Measurements from ENCODE around the gene UBE2L3. TPM values are rescaled to one million over a fixed set of nuclear protein-coding genes. Genes with fewer than 3 reads are reported as not detected.

The UBE2L3 gene
- total and polyA plus RNA-seq, 2 of the 13 experiments (the other 11 are each of a cell fraction or from before 2014, with no cell fraction given), result 30.2 to 58.1 TPM

DNA sequence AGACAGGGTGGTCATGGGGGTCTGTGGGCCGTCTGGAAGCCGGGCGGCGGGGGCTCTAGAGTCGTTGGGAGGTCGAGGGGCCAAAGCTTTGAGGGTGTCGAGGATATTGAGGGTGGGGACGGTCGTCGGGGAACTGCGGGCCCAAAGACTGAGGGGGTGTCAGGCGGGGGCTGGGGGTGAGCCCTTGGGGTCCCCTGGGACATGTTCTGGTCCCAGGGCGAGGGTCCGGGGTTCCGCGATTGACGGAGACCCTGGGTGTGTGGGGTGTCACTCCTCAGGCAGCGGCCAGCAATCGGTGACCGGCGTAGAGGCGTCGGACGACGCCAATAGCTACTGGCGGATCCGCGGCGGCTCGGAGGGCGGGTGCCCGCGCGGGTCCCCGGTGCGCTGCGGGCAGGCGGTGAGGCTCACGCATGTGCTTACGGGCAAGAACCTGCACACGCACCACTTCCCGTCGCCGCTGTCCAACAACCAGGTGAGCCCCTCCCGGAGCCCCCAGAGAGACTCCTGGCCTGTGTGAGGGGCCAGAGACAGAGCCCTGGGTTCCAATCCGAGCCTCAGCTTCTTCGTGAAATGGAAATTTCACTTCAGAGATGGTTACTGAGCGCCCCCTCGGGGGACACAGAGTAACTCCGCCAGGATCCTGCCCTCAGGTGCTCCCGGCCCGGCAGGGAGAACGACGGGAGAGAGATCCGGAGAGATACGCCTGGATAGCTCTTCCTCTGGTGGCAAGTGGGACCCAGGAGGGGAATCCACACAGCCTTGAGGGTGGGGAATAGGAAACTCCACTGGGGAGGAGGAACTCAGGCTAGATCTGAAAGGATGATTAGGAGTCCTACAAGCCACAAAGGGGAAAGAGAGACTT lies 75.3 kb downstream of the UBE2L3 start:
- intact Hi-C loops (cut with micrococcal nuclease; ENCODE audit: unreplicated experiment), result loop anchor here (2.0 to 5.0 kb wide), 2 partner anchors 18 to 51 kb away; no protein-coding TSS in a partner anchor
- DNase-seq (ENCODE audit: low spot score), result peak; percentile 62
- FAIRE-seq, result peak; percentile 86
- in situ Hi-C loops (cut with HindIII; ENCODE audit: extremely low pct_ligation_motif_present, low pct_unique_long_range_greater_than_20kb), result no loop called here
- Histone ChIP-seq H3K36me3 (replicated peaks in 1 of 2; ENCODE audit: control insufficient read depth in 1 of 2, insufficient read depth in 2 of 2, low read length in 2 of 2) (peaks cover 0 to 13% of the 10 kb centered on the region in 2 experiments; a peak in 2 of 5 replicates), H3K4me1 (ENCODE audit: insufficient read depth, low read length) (peaks cover 56% of the 10 kb centered on the region), H3K4me2 (ENCODE audit: low read depth, low read length) (peak overlapping the region; percentile 82), H3K9me3 (ENCODE audit: low read length) (no peaks in the 10 kb centered on the region), H3K4me3 (replicated peaks in 1 of 3; ENCODE audit: insufficient read depth in 1 of 3, low read depth in 2 of 3, low read length in 3 of 3) (peak overlapping the region; percentile 66 to 87 (median 85)), H3K27ac (ENCODE audit: extremely low read length, insufficient read depth, low read length) (peak overlapping the region; percentile 78), H3K27me3 (ENCODE audit: control insufficient read depth in 1 of 2, insufficient read depth in 2 of 2, low read length in 2 of 2) (no peaks in the 10 kb centered on the region), H3K9ac (ENCODE audit: insufficient read depth, low read depth, low read length) (peak overlapping the region; percentile 79), H2AFZ (ENCODE audit: low read length) (no peak overlapping the region), H3K79me2 (ENCODE audit: insufficient read depth, low read length) (peaks cover 10% of the 10 kb centered on the region), H4K20me1 (ENCODE audit: insufficient read depth, low read length) (no peaks in the 10 kb centered on the region)
- CTCF ChIA-PET (ENCODE audit: low intra/inter-chr PET ratio, low total read pairs), result interaction anchor here (1.6 to 3.0 kb wide), 3 partner anchors 13 to 49 kb away, joined by 3 to 16 read pairs (median 11); partner anchors contain the start of gene YDJC
- POLR2A ChIA-PET, result interaction anchor here (0.6 to 3.3 kb wide), 11 partner anchors 7 to 685 kb away, joined by 3 to 58 read pairs (median 5); partner anchors contain the start of genes CCDC116, PPIL2 and YDJC
- WGBS (ENCODE audit: low lambda C conversion rate), result 2% methylated on average over 26 of the region's 56 CpGs
- peak; percentile 50 for ATAC-seq
- TSS peak; percentile 60 for BruUV-seq (replicated peaks)
- TF ChIP-seq RXRB (CRISPR knock-in tag; IDR thresholded peaks at IDR 0.05; ENCODE audit: borderline replicate concordance), result peak; percentile 51; the same call in 1 of the 2 replicates
- TF ChIP-seq CEBPG (CRISPR knock-in tag; IDR thresholded peaks at IDR 0.05), result 0 out of 2 replicates have a peak, but pooled peaks have one; percentile 10
- TF ChIP-seq ZNF775 (CRISPR knock-in tag; IDR thresholded peaks at IDR 0.05; ENCODE audit: borderline replicate concordance), result no peak
- no peak for TF ChIP-seq RBAK (CRISPR knock-in tag; IDR thresholded peaks at IDR 0.05)
- peak; percentile 36; the same call in 1 of the 2 replicates for TF ChIP-seq ZNF446 (CRISPR knock-in tag; IDR thresholded peaks at IDR 0.05)
- TF ChIP-seq GATAD1 (CRISPR knock-in tag; IDR thresholded peaks at IDR 0.05), result peak; percentile 34; the same call in 1 of the 2 replicates
- no peak for TF ChIP-seq ZNF460 (CRISPR knock-in tag; IDR thresholded peaks at IDR 0.05; ENCODE audit: borderline replicate concordance)
- TF ChIP-seq, protein P1, sequence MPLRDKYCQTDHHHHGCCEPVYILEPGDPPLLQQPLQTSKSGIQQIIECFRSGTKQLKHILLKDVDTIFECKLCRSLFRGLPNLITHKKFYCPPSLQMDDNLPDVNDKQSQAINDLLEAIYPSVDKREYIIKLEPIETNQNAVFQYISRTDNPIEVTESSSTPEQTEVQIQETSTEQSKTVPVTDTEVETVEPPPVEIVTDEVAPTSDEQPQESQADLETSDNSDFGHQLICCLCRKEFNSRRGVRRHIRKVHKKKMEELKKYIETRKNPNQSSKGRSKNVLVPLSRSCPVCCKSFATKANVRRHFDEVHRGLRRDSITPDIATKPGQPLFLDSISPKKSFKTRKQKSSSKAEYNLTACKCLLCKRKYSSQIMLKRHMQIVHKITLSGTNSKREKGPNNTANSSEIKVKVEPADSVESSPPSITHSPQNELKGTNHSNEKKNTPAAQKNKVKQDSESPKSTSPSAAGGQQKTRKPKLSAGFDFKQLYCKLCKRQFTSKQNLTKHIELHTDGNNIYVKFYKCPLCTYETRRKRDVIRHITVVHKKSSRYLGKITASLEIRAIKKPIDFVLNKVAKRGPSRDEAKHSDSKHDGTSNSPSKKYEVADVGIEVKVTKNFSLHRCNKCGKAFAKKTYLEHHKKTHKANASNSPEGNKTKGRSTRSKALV (CRISPR knock-in tag; IDR thresholded peaks at IDR 0.05), result peak; percentile 73; the same call in 1 of the 2 replicates
- TF ChIP-seq, protein P2, sequence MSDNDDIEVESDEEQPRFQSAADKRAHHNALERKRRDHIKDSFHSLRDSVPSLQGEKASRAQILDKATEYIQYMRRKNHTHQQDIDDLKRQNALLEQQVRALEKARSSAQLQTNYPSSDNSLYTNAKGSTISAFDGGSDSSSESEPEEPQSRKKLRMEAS (IDR thresholded peaks at IDR 0.05), result peak; percentile 37
- TF ChIP-seq, protein P3, sequence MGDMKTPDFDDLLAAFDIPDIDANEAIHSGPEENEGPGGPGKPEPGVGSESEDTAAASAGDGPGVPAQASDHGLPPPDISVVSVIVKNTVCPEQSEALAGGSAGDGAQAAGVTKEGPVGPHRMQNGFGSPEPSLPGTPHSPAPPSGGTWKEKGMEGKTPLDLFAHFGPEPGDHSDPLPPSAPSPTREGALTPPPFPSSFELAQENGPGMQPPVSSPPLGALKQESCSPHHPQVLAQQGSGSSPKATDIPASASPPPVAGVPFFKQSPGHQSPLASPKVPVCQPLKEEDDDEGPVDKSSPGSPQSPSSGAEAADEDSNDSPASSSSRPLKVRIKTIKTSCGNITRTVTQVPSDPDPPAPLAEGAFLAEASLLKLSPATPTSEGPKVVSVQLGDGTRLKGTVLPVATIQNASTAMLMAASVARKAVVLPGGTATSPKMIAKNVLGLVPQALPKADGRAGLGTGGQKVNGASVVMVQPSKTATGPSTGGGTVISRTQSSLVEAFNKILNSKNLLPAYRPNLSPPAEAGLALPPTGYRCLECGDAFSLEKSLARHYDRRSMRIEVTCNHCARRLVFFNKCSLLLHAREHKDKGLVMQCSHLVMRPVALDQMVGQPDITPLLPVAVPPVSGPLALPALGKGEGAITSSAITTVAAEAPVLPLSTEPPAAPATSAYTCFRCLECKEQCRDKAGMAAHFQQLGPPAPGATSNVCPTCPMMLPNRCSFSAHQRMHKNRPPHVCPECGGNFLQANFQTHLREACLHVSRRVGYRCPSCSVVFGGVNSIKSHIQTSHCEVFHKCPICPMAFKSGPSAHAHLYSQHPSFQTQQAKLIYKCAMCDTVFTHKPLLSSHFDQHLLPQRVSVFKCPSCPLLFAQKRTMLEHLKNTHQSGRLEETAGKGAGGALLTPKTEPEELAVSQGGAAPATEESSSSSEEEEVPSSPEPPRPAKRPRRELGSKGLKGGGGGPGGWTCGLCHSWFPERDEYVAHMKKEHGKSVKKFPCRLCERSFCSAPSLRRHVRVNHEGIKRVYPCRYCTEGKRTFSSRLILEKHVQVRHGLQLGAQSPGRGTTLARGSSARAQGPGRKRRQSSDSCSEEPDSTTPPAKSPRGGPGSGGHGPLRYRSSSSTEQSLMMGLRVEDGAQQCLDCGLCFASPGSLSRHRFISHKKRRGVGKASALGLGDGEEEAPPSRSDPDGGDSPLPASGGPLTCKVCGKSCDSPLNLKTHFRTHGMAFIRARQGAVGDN (CRISPR knock-in tag; IDR thresholded peaks at IDR 0.05), result peak; percentile 18; the same call in 1 of the 2 replicates
- no peak for TF ChIP-seq IKZF1 (IDR thresholded peaks at IDR 0.05)
- TF ChIP-seq KAT8 (CRISPR knock-in tag; IDR thresholded peaks at IDR 0.05), result 0 out of 2 replicates have a peak, but pooled peaks have one; percentile 54
- no peak for TF ChIP-seq MYNN (CRISPR knock-in tag; IDR thresholded peaks at IDR 0.05; ENCODE audit: low read depth)
- peak; percentile 53; the same call in 1 of the 2 replicates for TF ChIP-seq HDAC1 (CRISPR knock-in tag; IDR thresholded peaks at IDR 0.05)
